GM23338 (cell line): ENCODE measurements around the gene ALPL. TPM values are rescaled to one million over a fixed set of nuclear protein-coding genes. Genes with fewer than 3 reads are reported as not detected.
A peak's percentile ranks its signal among the peaks of the same experiment; 100 is the strongest.

ENCODE experiments used
- ATAC-seq: fragments of 200-7000 bp; cut with Tn5 transposase; 3 replicates; pipeline ENCODE4 v1.9.1; 2020
- DNase-seq: peaks from one replicate; pipeline ENCODE4 v3.0.0-alpha.2; 2015; ENCODE audit warnings: low spot score
- H2AFZ ChIP-seq: fragments of 200-600 bp; sonication (generic); 2 replicates; pipeline ENCODE4 v1.8.0; 2016; ENCODE audit warnings: antibody characterized with exemption, mild to moderate bottlenecking, moderate library complexity
- H3F3A ChIP-seq: fragments of 200-600 bp; sonication (generic); replicated peaks from 2 replicates; pipeline ENCODE4 v1.8.0; 2017; ENCODE audit warnings: antibody characterized with exemption, mixed run types, low read depth
- H3K27ac ChIP-seq: fragments of 200-600 bp; sonication (generic); 2 replicates; pipeline ENCODE4 v1.6.1; 2016; ENCODE audit warnings: low read depth
- H3K27me3 ChIP-seq: fragments of 200-600 bp; sonication (generic); 2 replicates; pipeline ENCODE4 v1.8.0; 2016; ENCODE audit warnings: mild to moderate bottlenecking, mixed run types, moderate library complexity; ENCODE audit not compliant: insufficient read depth
- H3K36me3 ChIP-seq: fragments of 200-600 bp; sonication (generic); 2 replicates; pipeline ENCODE4 v1.8.0; 2016; ENCODE audit warnings: mild to moderate bottlenecking; ENCODE audit not compliant: insufficient read depth
- H3K4me1 ChIP-seq: fragments of 200-600 bp; sonication (generic); 2 replicates; pipeline ENCODE4 v1.8.0; 2016; ENCODE audit warnings: mild to moderate bottlenecking, moderate library complexity; ENCODE audit not compliant: insufficient read depth
- H3K4me2 ChIP-seq: fragments of 200-600 bp; sonication (generic); 2 replicates; pipeline ENCODE4 v1.7.1; 2017; ENCODE audit warnings: mixed run types
- H3K4me3 ChIP-seq: fragments of 200-600 bp; sonication (generic); 2 replicates; pipeline ENCODE4 v1.6.1; 2016; ENCODE audit warnings: mixed run types
- H3K79me2 ChIP-seq: fragments of 200-600 bp; sonication (generic); replicated peaks from 2 replicates; pipeline ENCODE4 v1.8.0; 2017; ENCODE audit warnings: mild to moderate bottlenecking; ENCODE audit not compliant: insufficient read depth
- H3K9me2 ChIP-seq: fragments of 200-600 bp; sonication (generic); 2 replicates; pipeline ENCODE4 v1.8.0; 2017; ENCODE audit not compliant: insufficient read depth
- H4K20me1 ChIP-seq: fragments of 200-600 bp; sonication (generic); replicated peaks from 2 replicates; pipeline ENCODE4 v1.8.0; 2017; ENCODE audit warnings: mild to moderate bottlenecking; ENCODE audit not compliant: insufficient read depth
- H3K27ac Mint-ChIP-seq: 2 replicates; pipeline ENCODE4 v1.8.0; 2020; ENCODE audit warnings: inconsistent platforms, mild to moderate bottlenecking, moderate library complexity, mixed read lengths
- H3K27me3 Mint-ChIP-seq: 3 replicates; pipeline ENCODE4 v1.8.0; 2022; ENCODE audit warnings: low read depth, mild to moderate bottlenecking, moderate library complexity, mixed read lengths, inconsistent platforms; ENCODE audit not compliant: insufficient read depth, poor library complexity
- H3K36me3 Mint-ChIP-seq: 3 replicates; pipeline ENCODE4 v1.8.0; 2021; ENCODE audit warnings: low read depth, mild to moderate bottlenecking, inconsistent platforms, moderate library complexity, mixed read lengths
- H3K4me1 Mint-ChIP-seq: 3 replicates; pipeline ENCODE4 v1.8.0; 2020; ENCODE audit warnings: mild to moderate bottlenecking, inconsistent platforms, mixed read lengths
- H3K4me3 Mint-ChIP-seq: 3 replicates; pipeline ENCODE4 v1.8.0; 2021; ENCODE audit warnings: moderate library complexity, mild to moderate bottlenecking, inconsistent platforms, mixed read lengths
- H3K9me3 Mint-ChIP-seq: 3 replicates; pipeline ENCODE4 v1.8.0; 2020; ENCODE audit warnings: moderate library complexity, mild to moderate bottlenecking, inconsistent platforms, mixed read lengths
- CREB1 ChIP-seq: fragments of 250-450 bp; sonication (Bioruptor Pico); IDR thresholded peaks from 2 replicates; pipeline ENCODE4 v1.5.0; 2020; ENCODE audit warnings: low read depth, mild to moderate bottlenecking, moderate library complexity
- CTCF ChIP-seq, 2 experiments: fragments of 200-600 bp in 1 of 2; sonication (generic) in 1 of 2; conservative IDR thresholded peaks; 2 replicates each; pipeline versions ENCODE4 v1.5.1 to v1.6.1; 2016 to 2017; ENCODE audit warnings: antibody characterized with exemption in 2 of 2, low read depth in 2 of 2, mild to moderate bottlenecking in 2 of 2, moderate library complexity in 1 of 2
- EZH2 ChIP-seq: fragments of 200-600 bp; sonication (generic); IDR thresholded peaks from one replicate; pipeline ENCODE4 v1.8.0; 2017; ENCODE audit warnings: antibody characterized with exemption, mild to moderate bottlenecking, low read depth; ENCODE audit not compliant: unreplicated experiment
- NANOG ChIP-seq: IDR thresholded peaks from 2 replicates; pipeline ENCODE4 v1.6.1; 2016; ENCODE audit warnings: antibody characterized with exemption, borderline replicate concordance
- POLR2AphosphoS5 ChIP-seq: IDR thresholded peaks from 2 replicates; pipeline ENCODE4 v1.6.1; 2016; ENCODE audit warnings: antibody characterized with exemption, low read depth
- REST ChIP-seq: IDR thresholded peaks from one replicate; pipeline ENCODE4 v1.6.1; 2018; ENCODE audit warnings: antibody characterized with exemption; ENCODE audit not compliant: unreplicated experiment
- STAT1 ChIP-seq: IDR thresholded peaks from one replicate; pipeline ENCODE4 v1.6.1; 2016; ENCODE audit warnings: antibody characterized with exemption; ENCODE audit not compliant: unreplicated experiment
- ZNF114 ChIP-seq: fragments of 250-450 bp; sonication (Bioruptor Pico); IDR thresholded peaks from 2 replicates; pipeline ENCODE4 v1.5.0; 2020; ENCODE audit warnings: mild to moderate bottlenecking, moderate library complexity
- ZNF331 ChIP-seq: fragments of 250-450 bp; sonication (Bioruptor Pico); IDR thresholded peaks from 2 replicates; pipeline ENCODE4 v1.5.0; 2020; ENCODE audit warnings: low read depth, mild to moderate bottlenecking, moderate library complexity
- ZNF462 ChIP-seq: fragments of 250-450 bp; sonication (Bioruptor Pico); IDR thresholded peaks from 2 replicates; pipeline ENCODE4 v1.5.0; 2020; ENCODE audit warnings: mild to moderate bottlenecking, moderate library complexity
- polyA plus RNA-seq: library from polyadenylated mRNA; unstranded; fragments of >200 nt; fragmentation: Nextera tagmentation; extraction: Ambion mirVana; gene quantifications from 2 replicates; pipeline ENCODE4 v1.2.1, GENCODE V29; 2016
- total RNA-seq: library from RNA; depleted of rRNA; stranded (reverse); fragments of >200 nt; shearing (Covaris generic); gene quantifications from 2 replicates; pipeline ENCODE4 v1.2.3, GENCODE V29; 2014

Gene ALPL
- total and polyA plus RNA-seq, 2 experiments from 2014 or later, result 116 to 187 TPM

- Histone ChIP-seq H2AFZ (no peak overlapping the region), H3K27me3 (no peaks in the 10 kb centered on the region), H3K4me3 (no peak overlapping the region), H3K9me2 (no peaks in the 10 kb centered on the region), H3K4me1 (no peaks in the 10 kb centered on the region), H3K4me2 (no peak overlapping the region), H4K20me1 (no peaks in the 10 kb centered on the region), H3K36me3 (no peaks in the 10 kb centered on the region), H3K79me2 (no peaks in the 10 kb centered on the region), H3F3A (no peaks in the 10 kb centered on the region), H3K27ac (no peak overlapping the region)
- DNase-seq (no peak), ATAC-seq (no peak)
- Mint-ChIP-seq H3K27me3 (no peaks in the 10 kb centered on the region), H3K4me1 (peaks cover 14% of the 10 kb centered on the region; the same call in 2 of the 3 replicates), H3K9me3 (peaks cover 7% of the 10 kb centered on the region; the same call in 2 of the 3 replicates), H3K36me3 (peaks cover 3% of the 10 kb centered on the region; the same call in 1 of the 3 replicates), H3K4me3 (no peak overlapping the region), H3K27ac (no peak overlapping the region)
- TF ChIP-seq NANOG (no peak), CREB1 (CRISPR knock-in tag) (no peak)
These were observed 13.2 kb upstream of the ALPL start for GRCh38 chr1:21496063-21496462.

GRCh38 chr1:21496886-21497285 lies 12.3 kb upstream of the ALPL start:
- ATAC-seq, result no peak
- no peaks in the 10 kb centered on the region; the same call in 2 of the 3 replicates for H3K9me3 Mint-ChIP-seq
- no peak for DNase-seq
- Histone ChIP-seq H3K4me1 (no peaks in the 10 kb centered on the region), H3K36me3 (no peaks in the 10 kb centered on the region), H3K79me2 (no peaks in the 10 kb centered on the region), H3K9me2 (no peaks in the 10 kb centered on the region), H3K4me2 (no peak overlapping the region), H3K4me3 (no peak overlapping the region), H3K27me3 (no peaks in the 10 kb centered on the region), H2AFZ (peak overlapping the region; percentile 56; the same call in 1 of the 2 replicates), H4K20me1 (no peaks in the 10 kb centered on the region), H3K27ac (no peak overlapping the region), H3F3A (no peaks in the 10 kb centered on the region)
- no peaks in the 10 kb centered on the region for H3K36me3 Mint-ChIP-seq
- no peak overlapping the region for H3K4me3 Mint-ChIP-seq
- H3K27me3 Mint-ChIP-seq, result no peaks in the 10 kb centered on the region
- H3K4me1 Mint-ChIP-seq, result peaks cover 12% of the 10 kb centered on the region; the same call in 2 of the 3 replicates
- no peak overlapping the region for H3K27ac Mint-ChIP-seq
- TF ChIP-seq EZH2, result no peak
- TF ChIP-seq ZNF462, result no peak
- no peak for TF ChIP-seq ZNF331 (CRISPR knock-in tag)
- no peak for TF ChIP-seq POLR2AphosphoS5
- no peak for TF ChIP-seq NANOG
- TF ChIP-seq STAT1, result no peak
- TF ChIP-seq REST, result no peak
- no peak for TF ChIP-seq CREB1 (CRISPR knock-in tag)
- no peak for TF ChIP-seq ZNF114 (CRISPR knock-in tag)
- TF ChIP-seq CTCF (conservative IDR thresholded peaks at IDR 0.05; ENCODE audit: low read depth in 2 of 2), result no peak
